ENCODE results near the gene NAT10.

GRCh38 chr11:34169686-34170085 lies 64.3 kb downstream of the NAT10 start:
- no peak for TF ChIP-seq CTCF (IDR thresholded peaks at IDR 0.05; ENCODE audit: insufficient read depth, low read length, poor library complexity, severe bottlenecking)
- no peak for TF ChIP-seq EZH2phosphoT487 (conservative IDR thresholded peaks at IDR 0.05; ENCODE audit: low read length)
